Testis (tissue), 3 donors: ENCODE data around the gene MYO1D. TPM values are rescaled to one million over a fixed set of nuclear protein-coding genes. Genes with fewer than 3 reads are reported as not detected.
A peak's percentile ranks its signal among the peaks of the same experiment; 100 is the strongest.

Experiments
- DNase-seq: peaks from one replicate; pipeline ENCODE4 v3.0.0-alpha.2; 2019
- H3K27ac ChIP-seq, 2 donors: fragments of 200-600 bp; sonication (generic); one replicate each; pipeline ENCODE4 v1.5.1; 2019
- H3K27me3 ChIP-seq: fragments of 200-600 bp; sonication (generic); one replicate; pipeline ENCODE4 v1.5.1; 2019
- H3K36me3 ChIP-seq: fragments of 200-600 bp; sonication (generic); one replicate; pipeline ENCODE4 v1.5.1; 2017; ENCODE audit warnings: low read depth; ENCODE audit errors: missing control alignments
- H3K4me1 ChIP-seq: fragments of 200-600 bp; sonication (generic); one replicate; pipeline ENCODE4 v1.5.1; 2019
- H3K4me3 ChIP-seq, 2 donors: fragments of 200-600 bp; sonication (generic); one replicate each; pipeline ENCODE4 v1.5.1; 2017 to 2019
- H3K9me3 ChIP-seq: fragments of 200-600 bp; sonication (generic); one replicate; pipeline ENCODE4 v1.5.1; 2017
- POLR2A ChIP-seq: fragments of 450-650 bp; IDR thresholded peaks from one replicate; pipeline ENCODE4 v1.6.1; 2017; ENCODE audit warnings: antibody characterized with exemption, mild to moderate bottlenecking, moderate library complexity
- WGBS, 2 donors: methylation state at CpG; one replicate each; pipeline ENCODE4 v1.1.5; 2018; 5-methylcytosine and 5-hydroxymethylcytosine counted together
- intact Hi-C: fragments of 100-400 bp; cut with DNase I; formaldehyde crosslinking; loops from one replicate; pipeline ENCODE4 v1.15.1; 2023; ENCODE audit warnings: low total_unique reads
- polyA plus RNA-seq: library from polyadenylated mRNA; stranded (reverse); fragments of 350-450 nt; fragmentation: Illumina TruSeq; extraction: RNeasy Lipid Tissue Mini Kit (QIAGEN cat#74804); gene quantifications from one replicate; pipeline ENCODE4 v1.2.3, GENCODE V29; 2014; ENCODE audit warnings: low read depth, low replicate concordance; ENCODE audit not compliant: insufficient read depth
- small RNA-seq, 2 donors: library from RNA; depleted of rRNA; stranded (forward); fragments of <200 nt; gene quantifications; one replicate each; pipeline ENCODE3, GENCODE V24; 2016
- total RNA-seq, 2 donors: library from RNA; depleted of rRNA; stranded (reverse); fragments of >200 nt; gene quantifications; one replicate each; pipeline ENCODE4 v1.2.3, GENCODE V29; 2016
- TF ChIP-seq, protein P1 (sequence below), 3 experiments: fragments of 450-650 bp in 2 of 3; fragments of 200-600 bp in 1 of 3; sonication (generic) in 1 of 3; IDR thresholded peaks; one replicate each; pipeline ENCODE4 v1.5.1; 2016 to 2019; ENCODE audit warnings: antibody characterized with exemption in 3 of 3, mild to moderate bottlenecking in 2 of 3, moderate library complexity in 1 of 3

The MYO1D gene
- total and polyA plus RNA-seq, 3 donors from 2014 or later: 29.5 to 34.1 (median 33.6) TPM

GRCh38 chr17:32443827-32444300, 433.1 kb downstream of the MYO1D start:
- Histone ChIP-seq H3K4me3 (peak overlapping the region; percentile 81 to 86), H3K4me1 (peaks cover 3% of the 10 kb centered on the region), H3K36me3 (no peaks in the 10 kb centered on the region), H3K27me3 (no peaks in the 10 kb centered on the region), H3K9me3 (no peaks in the 10 kb centered on the region), H3K27ac (peak overlapping the region in 1 of 2 donors; percentile 51)
- TF ChIP-seq POLR2A: no peak
- TF ChIP-seq, protein P1, sequence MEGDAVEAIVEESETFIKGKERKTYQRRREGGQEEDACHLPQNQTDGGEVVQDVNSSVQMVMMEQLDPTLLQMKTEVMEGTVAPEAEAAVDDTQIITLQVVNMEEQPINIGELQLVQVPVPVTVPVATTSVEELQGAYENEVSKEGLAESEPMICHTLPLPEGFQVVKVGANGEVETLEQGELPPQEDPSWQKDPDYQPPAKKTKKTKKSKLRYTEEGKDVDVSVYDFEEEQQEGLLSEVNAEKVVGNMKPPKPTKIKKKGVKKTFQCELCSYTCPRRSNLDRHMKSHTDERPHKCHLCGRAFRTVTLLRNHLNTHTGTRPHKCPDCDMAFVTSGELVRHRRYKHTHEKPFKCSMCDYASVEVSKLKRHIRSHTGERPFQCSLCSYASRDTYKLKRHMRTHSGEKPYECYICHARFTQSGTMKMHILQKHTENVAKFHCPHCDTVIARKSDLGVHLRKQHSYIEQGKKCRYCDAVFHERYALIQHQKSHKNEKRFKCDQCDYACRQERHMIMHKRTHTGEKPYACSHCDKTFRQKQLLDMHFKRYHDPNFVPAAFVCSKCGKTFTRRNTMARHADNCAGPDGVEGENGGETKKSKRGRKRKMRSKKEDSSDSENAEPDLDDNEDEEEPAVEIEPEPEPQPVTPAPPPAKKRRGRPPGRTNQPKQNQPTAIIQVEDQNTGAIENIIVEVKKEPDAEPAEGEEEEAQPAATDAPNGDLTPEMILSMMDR (IDR thresholded peaks at IDR 0.05): peak in 1 of 3 experiments; percentile 73
- WGBS, 2 donors: 12 to 15% methylated on average over 13 to 29 of the region's 29 CpGs
- intact Hi-C loops: no loop called here
- no peak for DNase-seq

Small RNAs within 50 kb of the gene (small RNA-seq; reads per million reads assigned to genes)
- gene RF00019: 0 reads per million in 2 donors

Other genes starting within 250 kb of the MYO1D start
- gene TMEM98, start 51.0 kb upstream of the MYO1D start, total RNA-seq: 10 to 100 TPM; 39.0 to 66.9 TPM
- gene TMEM98, start 51.0 kb upstream of the MYO1D start, polyA plus RNA-seq: 64.9 TPM
- 10 to 100 TPM; 32.1 to 60.2 TPM for gene SPACA3, start 114.7 kb upstream of the MYO1D start, total RNA-seq
- gene SPACA3, start 114.7 kb upstream of the MYO1D start, polyA plus RNA-seq: 94.7 TPM